NCI-H748 treated with DMSO at 0.1 percent for 48 hours (cell line): ENCODE measurements around the gene PSTK.
A peak's percentile ranks its signal among the peaks of the same experiment; 100 is the strongest.

ENCODE experiments used
- DNase-seq: peaks from one replicate; lab custom pipeline; 2025; lab: John Stamatoyannopoulos, UW

PSTK gene

GRCh38 chr10:123019941-123020703 is 39.9 kb downstream of the PSTK start:
- peak; percentile 12 for DNase-seq

- DNase-seq = no peak
These were observed 41.3 kb downstream of the PSTK start for GRCh38 chr10:123021517-123021916.

GRCh38 chr10:123024540-123024939 is 44.3 kb downstream of the PSTK start:
- no peak for DNase-seq

- DNase-seq = no peak
These were observed 46.1 kb downstream of the PSTK start for GRCh38 chr10:123026302-123026701.

GRCh38 chr10:123027861-123028260 is 47.7 kb downstream of the PSTK start:
- DNase-seq = no peak

- no peak for DNase-seq
These were observed 50.9 kb downstream of the PSTK start for GRCh38 chr10:123031124-123031523.

GRCh38 chr10:123034332-123034731 is 54.1 kb downstream of the PSTK start:
- no peak for DNase-seq

GRCh38 chr10:123035467-123036086 is 55.4 kb downstream of the PSTK start:
- no peak for DNase-seq

GRCh38 chr10:123038782-123039631 is 58.8 kb downstream of the PSTK start:
- no peak for DNase-seq

- DNase-seq = no peak
These were observed 59.4 kb downstream of the PSTK start for GRCh38 chr10:123039632-123039930.
